Glomerular visceral epithelial cell (primary cell): ENCODE data around the gene MET.
A peak's percentile ranks its signal among the peaks of the same experiment; 100 is the strongest.
"Not testable (repeated sequence)": the region's sequence is repeated elsewhere in the genome, so short reads cannot be mapped to it uniquely, and the experiment has no call there.

ENCODE experiments used
- DNase-seq: peaks from one replicate; pipeline ENCODE4 v3.0.0-alpha.2; 2016; ENCODE audit errors: extremely low spot score

Gene MET

GRCh38 chr7:116698396-116698795 lies 26.4 kb downstream of the MET start:
- DNase-seq: no peak

- DNase-seq: no peak
Observed at GRCh38 chr7:116698930-116699721, 27.1 kb downstream of the MET start.

GRCh38 chr7:116699722-116700120 lies 27.7 kb downstream of the MET start:
- no peak for DNase-seq

GRCh38 chr7:116702046-116702785 lies 30.2 kb downstream of the MET start:
- DNase-seq: no peak

- no peak for DNase-seq
Observed at GRCh38 chr7:116704650-116705228, 32.7 kb downstream of the MET start.

- DNase-seq: no peak
Observed at GRCh38 chr7:116705419-116705818, 33.4 kb downstream of the MET start.

- DNase-seq: peak; percentile 76
Observed at GRCh38 chr7:116706668-116707126, 34.7 kb downstream of the MET start.

- no peak for DNase-seq
Observed at GRCh38 chr7:116707289-116707688, 35.3 kb downstream of the MET start.

- no peak for DNase-seq
Observed at GRCh38 chr7:116708248-116708647, 36.3 kb downstream of the MET start.

GRCh38 chr7:116708861-116709260 lies 36.9 kb downstream of the MET start:
- DNase-seq: no peak

- DNase-seq: no peak
Observed at GRCh38 chr7:116709336-116709735, 37.3 kb downstream of the MET start.

- no peak for DNase-seq
Observed at GRCh38 chr7:116710764-116711452, 38.9 kb downstream of the MET start.

GRCh38 chr7:116711790-116712189 lies 39.8 kb downstream of the MET start:
- no peak for DNase-seq

GRCh38 chr7:116713500-116713899 lies 41.5 kb downstream of the MET start:
- no peak for DNase-seq

- no peak for DNase-seq
Observed at GRCh38 chr7:116713918-116714317, 41.9 kb downstream of the MET start.

GRCh38 chr7:116715077-116715476 lies 43.1 kb downstream of the MET start:
- DNase-seq: no peak

- no peak for DNase-seq
Observed at GRCh38 chr7:116717137-116717536, 45.1 kb downstream of the MET start.

GRCh38 chr7:116723959-116724529 lies 52.0 kb downstream of the MET start:
- not testable (repeated sequence) for DNase-seq

- DNase-seq: no peak
Observed at GRCh38 chr7:116724560-116725231, 52.7 kb downstream of the MET start.

- no peak for DNase-seq
Observed at GRCh38 chr7:116726149-116726548, 54.2 kb downstream of the MET start.
